ENCODE data around the gene GPANK1. TPM values are rescaled to one million over a fixed set of nuclear protein-coding genes. Genes with fewer than 3 reads are reported as not detected.

The GPANK1 gene
- total RNA-seq, 4 donors from 2014 or later, result 15.8 to 21.0 (median 19.4) TPM

DNA sequence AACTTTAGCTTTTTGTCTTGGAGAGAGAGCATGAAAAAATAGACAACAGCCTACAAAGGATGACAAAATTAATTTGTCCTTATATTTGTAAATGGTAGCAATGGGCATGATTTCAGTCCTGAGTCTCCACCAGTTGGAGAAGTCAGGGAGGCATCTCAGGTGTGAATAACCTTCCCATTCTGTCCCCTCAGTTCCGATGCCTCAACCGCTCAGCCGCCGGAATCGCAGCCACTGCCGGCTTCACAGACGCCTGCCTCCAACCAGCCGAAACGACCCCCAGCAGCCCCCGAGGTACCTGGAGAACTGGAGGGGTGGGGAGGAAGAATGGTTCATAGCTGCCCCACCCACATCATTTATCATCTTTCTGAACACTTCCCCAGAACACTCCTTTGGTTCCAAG, 40.7 kb downstream of the GPANK1 start:
- H3K4me1 ChIP-seq, result peaks cover 15 to 32% (median 23%) of the 10 kb centered on the region in 4 donors
- H3K36me3 ChIP-seq, result peaks cover 55 to 66% (median 62%) of the 10 kb centered on the region in 4 donors
- no peak overlapping the region for H3K4me3 ChIP-seq
- H3K27me3 ChIP-seq, result no peaks in the 10 kb centered on the region
- no peak for DNase-seq (ENCODE audit: extremely low spot score)
- TF ChIP-seq POLR2A (IDR thresholded peaks at IDR 0.05; ENCODE audit: low read depth) (no peak), POLR2AphosphoS5 (IDR thresholded peaks at IDR 0.05) (no peak), EP300 (IDR thresholded peaks at IDR 0.05) (no peak)
- TF ChIP-seq, protein P1, sequence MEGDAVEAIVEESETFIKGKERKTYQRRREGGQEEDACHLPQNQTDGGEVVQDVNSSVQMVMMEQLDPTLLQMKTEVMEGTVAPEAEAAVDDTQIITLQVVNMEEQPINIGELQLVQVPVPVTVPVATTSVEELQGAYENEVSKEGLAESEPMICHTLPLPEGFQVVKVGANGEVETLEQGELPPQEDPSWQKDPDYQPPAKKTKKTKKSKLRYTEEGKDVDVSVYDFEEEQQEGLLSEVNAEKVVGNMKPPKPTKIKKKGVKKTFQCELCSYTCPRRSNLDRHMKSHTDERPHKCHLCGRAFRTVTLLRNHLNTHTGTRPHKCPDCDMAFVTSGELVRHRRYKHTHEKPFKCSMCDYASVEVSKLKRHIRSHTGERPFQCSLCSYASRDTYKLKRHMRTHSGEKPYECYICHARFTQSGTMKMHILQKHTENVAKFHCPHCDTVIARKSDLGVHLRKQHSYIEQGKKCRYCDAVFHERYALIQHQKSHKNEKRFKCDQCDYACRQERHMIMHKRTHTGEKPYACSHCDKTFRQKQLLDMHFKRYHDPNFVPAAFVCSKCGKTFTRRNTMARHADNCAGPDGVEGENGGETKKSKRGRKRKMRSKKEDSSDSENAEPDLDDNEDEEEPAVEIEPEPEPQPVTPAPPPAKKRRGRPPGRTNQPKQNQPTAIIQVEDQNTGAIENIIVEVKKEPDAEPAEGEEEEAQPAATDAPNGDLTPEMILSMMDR (IDR thresholded peaks at IDR 0.05), result no peak
- intact Hi-C loops (cut with DNase I), result no loop called here
- H3K9me3 ChIP-seq, result no peaks in the 10 kb centered on the region
- no peak overlapping the region for H3K27ac ChIP-seq (replicated peaks in 1 of 4)
- WGBS, result 79% methylated on average over 10 of the region's 10 CpGs

DNA sequence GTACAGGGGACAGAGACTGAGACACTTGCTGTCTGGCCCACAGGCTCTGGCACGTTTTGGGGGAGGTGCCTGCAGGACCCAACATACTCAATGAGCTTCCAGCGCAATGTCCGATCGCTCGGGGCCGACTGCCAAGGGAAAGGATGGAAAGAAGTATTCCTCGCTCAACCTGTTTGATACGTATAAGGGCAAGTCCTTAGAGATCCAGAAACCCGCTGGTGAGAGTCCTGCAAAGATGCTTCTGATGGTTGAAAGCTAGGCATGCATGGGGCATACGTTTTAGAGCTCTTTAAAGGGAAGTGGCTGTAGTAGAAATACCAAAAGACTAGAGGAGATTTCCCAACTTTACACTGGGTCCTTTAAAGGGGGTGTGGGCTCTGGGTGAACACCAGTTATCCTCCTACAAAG, 42.1 kb downstream of the GPANK1 start:
- Histone ChIP-seq H3K27ac (replicated peaks in 1 of 4) (peak overlapping the region; percentile 92 to 99 (median 96)), H3K27me3 (no peaks in the 10 kb centered on the region), H3K4me1 (peaks cover 15 to 32% (median 24%) of the 10 kb centered on the region in 4 donors), H3K36me3 (peaks cover 42 to 52% (median 48%) of the 10 kb centered on the region in 4 donors), H3K9me3 (no peaks in the 10 kb centered on the region), H3K4me3 (no peak overlapping the region)
- intact Hi-C loops (cut with DNase I), result no loop called here
- no peak for DNase-seq (ENCODE audit: extremely low spot score)
- no peak for TF ChIP-seq EP300 (IDR thresholded peaks at IDR 0.05)
- 42% methylated on average over 10 of the region's 10 CpGs for WGBS

DNA sequence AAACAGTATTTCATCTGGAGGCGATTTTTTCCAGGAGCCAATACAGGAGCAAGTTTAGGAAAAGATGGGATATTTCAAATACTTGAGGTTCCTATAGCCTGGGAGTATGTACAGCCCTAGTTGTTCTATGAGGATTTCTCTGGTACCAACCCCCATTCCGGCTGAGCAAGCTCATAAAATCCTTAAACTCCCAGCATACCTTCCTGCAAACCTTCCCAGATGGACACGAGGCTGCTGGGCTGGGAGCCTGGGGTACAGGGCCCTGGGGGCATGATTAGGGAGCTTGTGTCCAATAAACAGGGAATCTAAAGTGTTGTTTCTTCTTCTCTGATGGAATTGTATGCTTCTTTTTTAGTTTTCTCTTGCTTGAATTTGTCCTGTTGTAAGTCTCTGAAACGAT, 42.8 kb downstream of the GPANK1 start:
- H3K4me3 ChIP-seq, result peak overlapping the region; percentile 69 to 88 (median 77)
- H3K4me1 ChIP-seq, result peaks cover 15 to 32% (median 24%) of the 10 kb centered on the region in 4 donors
- DNase-seq (ENCODE audit: extremely low spot score), result no peak
- WGBS, result 23% methylated on average over 4 of the region's 4 CpGs
- intact Hi-C loops (cut with DNase I), result no loop called here
- TF ChIP-seq, protein P1 (IDR thresholded peaks at IDR 0.05), result no peak
- TF ChIP-seq EP300 (IDR thresholded peaks at IDR 0.05) (no peak), POLR2A (IDR thresholded peaks at IDR 0.05; ENCODE audit: low read depth) (no peak), POLR2AphosphoS5 (IDR thresholded peaks at IDR 0.05) (no peak)
- no peaks in the 10 kb centered on the region for H3K27me3 ChIP-seq
- no peaks in the 10 kb centered on the region for H3K9me3 ChIP-seq
- H3K36me3 ChIP-seq, result peaks cover 35 to 45% (median 41%) of the 10 kb centered on the region in 4 donors
- H3K27ac ChIP-seq (replicated peaks in 1 of 4), result peak overlapping the region; percentile 92 to 99 (median 96)

DNA sequence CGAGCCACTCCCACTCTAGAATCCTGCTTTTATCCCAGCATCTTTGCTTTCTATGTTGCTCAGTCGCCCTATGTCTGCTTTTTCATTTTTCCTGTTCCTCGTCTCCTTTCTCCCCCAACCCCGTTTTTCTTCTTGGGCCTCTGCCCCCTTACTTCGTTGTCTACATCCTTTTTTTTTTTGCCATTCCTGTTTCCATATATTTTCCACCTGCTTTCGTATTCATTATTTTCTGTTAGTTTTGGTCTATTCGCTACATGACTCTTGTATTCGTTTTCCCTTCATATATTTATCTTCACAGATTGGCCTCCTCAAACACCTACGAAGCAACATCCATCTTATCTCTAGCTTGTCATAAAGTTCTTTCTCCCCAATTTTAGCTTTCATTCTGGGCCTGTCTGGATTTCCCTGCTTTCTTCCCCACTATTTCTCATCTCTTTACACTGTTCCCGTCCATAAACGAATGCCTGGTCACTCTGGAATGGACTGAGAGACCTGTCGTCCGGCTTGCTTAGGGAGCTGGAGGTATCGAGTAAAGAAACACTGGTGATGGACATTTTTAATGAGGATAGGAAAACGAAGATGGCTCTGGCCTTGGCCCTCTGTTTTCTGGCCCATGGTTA, 43.4 kb downstream of the GPANK1 start:
- WGBS, result 5% methylated on average over 15 of the region's 15 CpGs
- DNase-seq (ENCODE audit: extremely low spot score), result no peak
- H3K27me3 ChIP-seq, result no peaks in the 10 kb centered on the region

More for the DNA sequence above, 43.4 kb downstream of the GPANK1 start:
- TF ChIP-seq, protein P1 (IDR thresholded peaks at IDR 0.05), result no peak
- TF ChIP-seq POLR2AphosphoS5 (IDR thresholded peaks at IDR 0.05) (no peak), POLR2A (IDR thresholded peaks at IDR 0.05; ENCODE audit: low read depth) (no peak), EP300 (IDR thresholded peaks at IDR 0.05) (no peak)
- peak overlapping the region; percentile 69 to 88 (median 77) for H3K4me3 ChIP-seq
- H3K9me3 ChIP-seq, result no peaks in the 10 kb centered on the region
- H3K36me3 ChIP-seq, result peaks cover 29 to 40% (median 36%) of the 10 kb centered on the region in 4 donors
- peak overlapping the region; percentile 92 to 99 (median 96) for H3K27ac ChIP-seq (replicated peaks in 1 of 4)
- H3K4me1 ChIP-seq, result peaks cover 15 to 32% (median 24%) of the 10 kb centered on the region in 4 donors
- intact Hi-C loops (cut with DNase I), result no loop called here
